Osteocyte (in vitro differentiated cells): ENCODE data around the gene PSME1. TPM values are rescaled to one million over a fixed set of nuclear protein-coding genes. Genes with fewer than 3 reads are reported as not detected.

Experiments
- DNase-seq: peaks from one replicate; pipeline ENCODE4 v3.0.0; 2021; ENCODE audit warnings: mixed read lengths; ENCODE audit not compliant: unreplicated experiment; ENCODE audit errors: extremely low spot score
- H3K27ac Mint-ChIP-seq: one replicate; pipeline ENCODE4 v1.8.0; 2021; ENCODE audit warnings: mild to moderate bottlenecking, mixed read lengths; ENCODE audit not compliant: unreplicated experiment
- H3K27me3 Mint-ChIP-seq: one replicate; pipeline ENCODE4 v1.8.0; 2021; ENCODE audit warnings: mixed read lengths; ENCODE audit not compliant: unreplicated experiment
- H3K36me3 Mint-ChIP-seq: one replicate; pipeline ENCODE4 v1.8.0; 2021; ENCODE audit warnings: mixed read lengths; ENCODE audit not compliant: unreplicated experiment
- H3K4me1 Mint-ChIP-seq: one replicate; pipeline ENCODE4 v1.8.0; 2021; ENCODE audit warnings: mixed read lengths; ENCODE audit not compliant: unreplicated experiment
- H3K4me3 Mint-ChIP-seq: one replicate; pipeline ENCODE4 v1.8.0; 2021; ENCODE audit warnings: mild to moderate bottlenecking, moderate library complexity, mixed read lengths; ENCODE audit not compliant: unreplicated experiment
- H3K9me3 Mint-ChIP-seq: one replicate; pipeline ENCODE4 v1.8.0; 2021; ENCODE audit warnings: mixed read lengths; ENCODE audit not compliant: unreplicated experiment
- total RNA-seq: library from RNA; stranded (reverse); gene quantifications from 2 replicates; pipeline ENCODE4 v1.2.1, GENCODE V29; 2021
- TF ChIP-seq, protein P1 (sequence below): fragments of 200-600 bp; sonication (generic); IDR thresholded peaks from 2 replicates; pipeline ENCODE4 v1.5.0; 2021; ENCODE audit warnings: antibody characterized with exemption, mild to moderate bottlenecking, moderate library complexity

The PSME1 gene
- total RNA-seq, 1 donor from 2014 or later: 156 TPM

DNA sequence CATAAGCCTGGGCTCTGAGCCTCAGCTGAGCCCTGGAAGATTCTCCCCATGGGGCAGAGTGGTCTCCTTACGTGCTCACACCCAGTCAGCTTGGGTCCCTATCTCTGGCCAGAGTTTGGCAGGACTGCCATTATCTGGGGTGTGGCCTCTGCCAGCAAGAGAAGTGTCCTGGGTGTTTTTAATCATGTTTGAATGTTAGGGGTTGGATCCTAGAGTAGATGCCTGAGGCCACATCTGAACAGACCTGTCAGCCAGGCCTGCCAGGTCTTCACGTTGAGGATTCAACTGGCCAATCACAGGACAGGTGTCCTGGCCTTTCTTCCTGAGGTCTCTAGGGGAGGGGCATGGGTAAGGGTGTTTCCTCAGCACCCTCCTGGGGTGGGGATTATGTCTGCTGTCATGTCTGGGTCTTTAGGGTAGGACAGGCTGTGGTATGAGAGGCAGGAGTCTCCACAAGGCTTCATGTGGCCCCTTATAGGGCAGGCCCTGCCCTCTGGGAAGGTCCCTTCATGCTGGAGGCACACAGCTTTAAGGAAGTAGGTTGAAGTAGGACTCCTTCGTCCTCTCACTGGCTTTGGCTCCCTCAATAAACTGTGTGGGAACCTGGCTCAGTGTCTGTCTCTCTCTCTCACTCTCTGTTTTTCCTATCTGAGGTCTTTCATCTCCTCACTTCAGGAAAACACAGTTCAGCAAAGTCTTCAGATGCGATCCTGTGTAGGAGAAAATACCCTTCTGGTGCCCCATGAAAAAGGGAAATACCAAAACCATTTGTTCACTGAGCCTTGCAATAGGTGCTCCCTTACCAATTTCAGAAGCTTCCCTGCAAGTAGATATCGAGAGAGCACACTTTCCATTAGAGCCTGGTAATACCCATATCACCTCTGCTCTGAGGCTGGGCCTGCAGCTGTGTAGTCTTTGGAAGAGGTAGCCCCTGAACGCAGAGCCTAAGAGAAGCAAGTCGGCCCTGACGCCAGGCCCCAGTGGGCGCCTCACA is 12.3 kb upstream of the PSME1 start:
- Mint-ChIP-seq H3K36me3 (peaks cover 31% of the 10 kb centered on the region), H3K27me3 (no peaks in the 10 kb centered on the region), H3K9me3 (no peaks in the 10 kb centered on the region), H3K4me3 (no peak overlapping the region), H3K4me1 (no peaks in the 10 kb centered on the region), H3K27ac (no peak overlapping the region)
- TF ChIP-seq, protein P1, sequence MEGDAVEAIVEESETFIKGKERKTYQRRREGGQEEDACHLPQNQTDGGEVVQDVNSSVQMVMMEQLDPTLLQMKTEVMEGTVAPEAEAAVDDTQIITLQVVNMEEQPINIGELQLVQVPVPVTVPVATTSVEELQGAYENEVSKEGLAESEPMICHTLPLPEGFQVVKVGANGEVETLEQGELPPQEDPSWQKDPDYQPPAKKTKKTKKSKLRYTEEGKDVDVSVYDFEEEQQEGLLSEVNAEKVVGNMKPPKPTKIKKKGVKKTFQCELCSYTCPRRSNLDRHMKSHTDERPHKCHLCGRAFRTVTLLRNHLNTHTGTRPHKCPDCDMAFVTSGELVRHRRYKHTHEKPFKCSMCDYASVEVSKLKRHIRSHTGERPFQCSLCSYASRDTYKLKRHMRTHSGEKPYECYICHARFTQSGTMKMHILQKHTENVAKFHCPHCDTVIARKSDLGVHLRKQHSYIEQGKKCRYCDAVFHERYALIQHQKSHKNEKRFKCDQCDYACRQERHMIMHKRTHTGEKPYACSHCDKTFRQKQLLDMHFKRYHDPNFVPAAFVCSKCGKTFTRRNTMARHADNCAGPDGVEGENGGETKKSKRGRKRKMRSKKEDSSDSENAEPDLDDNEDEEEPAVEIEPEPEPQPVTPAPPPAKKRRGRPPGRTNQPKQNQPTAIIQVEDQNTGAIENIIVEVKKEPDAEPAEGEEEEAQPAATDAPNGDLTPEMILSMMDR: no peak
- DNase-seq: no peak

DNA sequence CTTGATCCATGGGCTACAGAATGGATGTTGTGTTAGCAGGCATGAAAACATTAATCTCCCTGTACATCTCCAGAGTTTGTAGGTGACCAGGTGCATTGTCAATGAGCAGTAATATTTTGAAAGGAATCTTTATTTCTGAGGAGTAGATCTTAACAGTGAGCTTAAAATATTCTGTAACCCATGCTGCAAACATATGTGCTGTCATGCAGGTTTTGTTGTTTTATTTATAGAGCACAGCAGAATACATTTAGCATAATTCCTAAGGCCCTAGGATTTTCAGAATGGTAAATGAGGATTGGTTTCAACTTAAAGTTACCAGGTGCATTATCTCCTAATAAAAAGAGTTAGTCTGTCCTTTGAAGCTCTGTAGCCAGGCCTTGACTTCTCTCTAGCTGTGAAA is 9.1 kb upstream of the PSME1 start:
- TF ChIP-seq, protein P1: no peak
- DNase-seq: no peak
- H3K27ac Mint-ChIP-seq: no peak overlapping the region
- no peaks in the 10 kb centered on the region for H3K9me3 Mint-ChIP-seq
- peaks cover 9% of the 10 kb centered on the region for H3K36me3 Mint-ChIP-seq
- H3K4me3 Mint-ChIP-seq: no peak overlapping the region
- H3K27me3 Mint-ChIP-seq: no peaks in the 10 kb centered on the region
- no peaks in the 10 kb centered on the region for H3K4me1 Mint-ChIP-seq

DNA sequence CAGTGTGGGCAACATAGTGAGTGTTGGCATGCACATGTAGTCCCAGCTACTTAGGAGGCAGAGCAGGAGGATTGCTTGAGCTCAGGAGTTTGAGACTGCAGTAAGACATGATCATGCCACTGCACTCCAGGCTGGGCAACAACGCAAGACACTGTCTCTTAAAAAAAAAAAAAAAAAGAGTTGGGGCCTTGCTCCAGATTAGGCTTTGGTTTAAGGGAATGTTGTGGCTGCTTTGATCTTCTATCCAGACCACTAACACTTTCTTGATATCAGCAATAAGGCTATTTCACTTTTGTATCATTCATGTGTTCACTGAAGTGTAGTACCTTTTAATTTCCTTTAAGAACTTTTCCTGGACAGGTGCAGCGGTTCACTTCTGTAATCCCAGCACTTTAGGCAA is 8.3 kb upstream of the PSME1 start:
- no peaks in the 10 kb centered on the region for H3K4me1 Mint-ChIP-seq
- H3K27ac Mint-ChIP-seq: no peak overlapping the region
- TF ChIP-seq, protein P1: no peak
- no peaks in the 10 kb centered on the region for H3K27me3 Mint-ChIP-seq
- H3K9me3 Mint-ChIP-seq: no peaks in the 10 kb centered on the region
- DNase-seq: no peak
- no peak overlapping the region for H3K4me3 Mint-ChIP-seq
- H3K36me3 Mint-ChIP-seq: peaks cover 9% of the 10 kb centered on the region

DNA sequence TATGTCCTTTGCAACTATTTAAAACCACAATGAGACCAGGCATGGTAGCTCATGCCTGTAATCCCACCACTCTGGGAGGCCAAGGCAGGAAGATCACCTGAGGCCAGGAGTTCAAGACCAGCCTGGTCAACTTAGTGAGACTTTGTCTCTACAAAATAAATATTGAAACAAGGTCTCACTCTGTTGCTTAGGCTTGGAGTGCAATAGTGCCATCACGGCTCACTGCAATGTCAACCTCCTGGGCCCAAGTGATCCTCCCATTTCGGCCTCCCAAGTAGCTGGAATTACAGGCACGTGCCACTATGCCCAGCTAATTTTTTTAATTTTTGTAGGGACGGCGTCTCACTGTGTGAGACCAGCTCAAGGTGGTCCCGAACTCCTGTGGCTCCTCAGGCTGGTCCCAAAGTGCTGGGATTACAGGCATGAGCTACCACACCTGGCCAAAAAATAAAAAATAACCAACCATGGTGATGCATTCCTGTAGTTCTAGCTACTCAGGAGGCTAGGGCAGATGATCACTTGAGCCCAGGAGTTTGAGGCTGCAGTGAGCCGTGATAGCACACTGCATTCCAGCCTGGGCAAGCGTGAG is 6.5 kb upstream of the PSME1 start:
- H3K27ac Mint-ChIP-seq: no peak overlapping the region
- no peak for DNase-seq
- TF ChIP-seq, protein P1: no peak
- H3K27me3 Mint-ChIP-seq: no peaks in the 10 kb centered on the region
- no peaks in the 10 kb centered on the region for H3K4me1 Mint-ChIP-seq
- no peaks in the 10 kb centered on the region for H3K9me3 Mint-ChIP-seq
- H3K36me3 Mint-ChIP-seq: no peaks in the 10 kb centered on the region
- no peak overlapping the region for H3K4me3 Mint-ChIP-seq

DNA sequence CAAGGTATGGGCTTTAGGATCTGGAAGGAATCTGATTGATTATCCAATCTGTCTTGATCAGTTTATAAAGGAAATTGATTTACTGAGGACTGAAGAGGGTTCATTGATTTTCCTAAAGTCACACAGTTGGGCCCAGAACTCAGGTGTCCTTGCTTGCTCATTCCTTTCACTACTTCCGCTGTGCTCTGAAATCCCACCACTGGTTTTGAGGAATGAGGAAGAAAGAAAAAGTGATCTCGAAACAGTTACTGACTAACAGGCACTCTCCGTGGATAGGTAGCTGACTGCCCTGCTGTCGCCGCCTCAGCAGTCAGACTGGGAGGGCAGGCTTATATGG is 5.6 kb upstream of the PSME1 start, which contains the start of gene FITM1:
Gene FITM1, plus strand, starts transcription at position 280 of the 337 bp plus-strand sequence. CDS start 905 bp downstream, outside the sequence.
- peaks cover 3% of the 10 kb centered on the region for H3K4me1 Mint-ChIP-seq
- H3K36me3 Mint-ChIP-seq: no peaks in the 10 kb centered on the region
- no peak within 1 kb of the TSS for H3K4me3 Mint-ChIP-seq
- no peaks in the 10 kb centered on the region for H3K27me3 Mint-ChIP-seq
- TF ChIP-seq, protein P1: no peak
- no peaks in the 10 kb centered on the region for H3K9me3 Mint-ChIP-seq
- no peak within 1 kb of the TSS for H3K27ac Mint-ChIP-seq
- no peak for DNase-seq
